ENCODE measurements around the gene IRS2. TPM values are rescaled to one million over a fixed set of nuclear protein-coding genes. Genes with fewer than 3 reads are reported as not detected.

The IRS2 gene
- total RNA-seq, 2 experiments from 2014 or later: 0.63 to 2.7 TPM

DNA sequence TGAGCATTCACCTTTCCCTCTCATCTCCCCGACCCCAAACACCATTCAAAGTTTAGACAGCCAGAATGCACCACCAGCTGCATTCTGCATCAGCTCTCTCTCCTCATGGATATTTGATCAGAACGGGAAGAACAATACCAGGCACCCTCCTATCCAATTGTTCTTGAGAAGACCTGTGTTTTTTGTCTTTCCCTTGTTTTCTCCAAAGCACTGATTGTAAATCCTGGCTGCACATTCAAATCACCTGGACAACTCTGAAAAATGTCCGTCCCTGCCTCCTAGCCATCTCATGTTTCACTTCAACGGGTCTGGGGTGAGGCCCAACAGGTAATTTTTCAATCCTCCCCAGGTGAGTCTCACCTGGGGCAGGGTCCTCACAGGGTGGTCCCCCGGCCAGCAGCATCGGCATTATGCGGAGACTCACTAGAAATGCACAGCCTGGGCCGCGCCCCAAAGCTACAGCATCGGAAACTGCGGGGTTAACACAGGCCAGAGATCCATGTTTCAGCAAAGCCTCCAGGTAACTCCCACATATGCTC lies 5.5 kb downstream of the IRS2 start:
- 0 out of 2 replicates have a peak overlapping the region, but pooled peaks have one; percentile 3 for H3K4me2 ChIP-seq (ENCODE audit: low read length)
- POLR2A ChIA-PET: interaction anchor here (0.6 kb wide), 1 partner anchor 243 kb away, joined by 7 read pairs; no protein-coding TSS in a partner anchor

DNA sequence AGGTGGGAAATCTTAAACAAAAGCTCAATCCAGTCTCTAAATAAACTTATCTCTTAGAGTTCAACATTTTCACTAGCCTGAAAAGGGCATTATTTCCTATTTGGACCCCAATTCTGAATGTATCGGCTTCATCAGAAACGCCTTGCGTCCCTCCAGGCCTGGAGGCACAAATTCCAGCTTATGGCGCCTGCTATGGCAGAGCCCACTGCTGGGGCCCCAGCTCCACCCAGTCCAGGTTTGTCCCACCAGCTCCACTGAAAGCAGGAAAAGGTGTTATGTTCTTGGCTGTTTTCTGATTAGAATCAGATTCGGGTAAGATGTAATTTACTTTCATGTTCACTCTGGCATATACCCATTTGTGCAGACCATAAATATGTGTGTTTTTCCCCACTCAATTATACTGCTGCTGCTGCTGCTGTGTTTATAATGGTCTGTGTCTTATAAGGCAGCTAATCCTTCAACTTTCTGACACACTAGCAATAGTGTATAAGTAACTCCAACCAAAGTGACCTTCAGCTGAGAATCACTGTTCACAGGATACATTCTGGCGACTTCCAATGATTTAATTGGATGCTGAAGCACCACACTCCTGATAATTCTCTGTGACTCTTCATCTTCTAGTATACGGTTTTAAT lies 6.4 kb downstream of the IRS2 start:
- intact Hi-C loops (cut with micrococcal nuclease; ENCODE audit: unreplicated experiment): loop anchor here (10.0 kb wide), 1 partner anchor 645 kb away; no protein-coding TSS in a partner anchor
- no peak overlapping the region for H3K4me3 ChIP-seq (ENCODE audit: low read depth, low read length, poor library complexity, severe bottlenecking)
- BruUV-seq (replicated peaks): no TSS peak

More for the DNA sequence above, 5.5 kb downstream of the IRS2 start:
- no peak for TF ChIP-seq EZH2phosphoT487 (IDR thresholded peaks at IDR 0.05; ENCODE audit: borderline replicate concordance, low read depth, low read length)
- TF ChIP-seq, protein P1, sequence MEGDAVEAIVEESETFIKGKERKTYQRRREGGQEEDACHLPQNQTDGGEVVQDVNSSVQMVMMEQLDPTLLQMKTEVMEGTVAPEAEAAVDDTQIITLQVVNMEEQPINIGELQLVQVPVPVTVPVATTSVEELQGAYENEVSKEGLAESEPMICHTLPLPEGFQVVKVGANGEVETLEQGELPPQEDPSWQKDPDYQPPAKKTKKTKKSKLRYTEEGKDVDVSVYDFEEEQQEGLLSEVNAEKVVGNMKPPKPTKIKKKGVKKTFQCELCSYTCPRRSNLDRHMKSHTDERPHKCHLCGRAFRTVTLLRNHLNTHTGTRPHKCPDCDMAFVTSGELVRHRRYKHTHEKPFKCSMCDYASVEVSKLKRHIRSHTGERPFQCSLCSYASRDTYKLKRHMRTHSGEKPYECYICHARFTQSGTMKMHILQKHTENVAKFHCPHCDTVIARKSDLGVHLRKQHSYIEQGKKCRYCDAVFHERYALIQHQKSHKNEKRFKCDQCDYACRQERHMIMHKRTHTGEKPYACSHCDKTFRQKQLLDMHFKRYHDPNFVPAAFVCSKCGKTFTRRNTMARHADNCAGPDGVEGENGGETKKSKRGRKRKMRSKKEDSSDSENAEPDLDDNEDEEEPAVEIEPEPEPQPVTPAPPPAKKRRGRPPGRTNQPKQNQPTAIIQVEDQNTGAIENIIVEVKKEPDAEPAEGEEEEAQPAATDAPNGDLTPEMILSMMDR (conservative IDR thresholded peaks at IDR 0.05; ENCODE audit: low read length): no peak
- no peak overlapping the region for H3K27ac ChIP-seq (ENCODE audit: low read depth, low read length, poor library complexity, severe bottlenecking)
- H3K4me1 ChIP-seq (ENCODE audit: insufficient read depth, low read length, poor library complexity, severe bottlenecking): peaks cover 5% of the 10 kb centered on the region
- intact Hi-C loops (cut with micrococcal nuclease; ENCODE audit: unreplicated experiment): loop anchor here (10.0 kb wide), 1 partner anchor 646 kb away; no protein-coding TSS in a partner anchor
- H3K9me3 ChIP-seq (ENCODE audit: low read length): no peaks in the 10 kb centered on the region
- CTCF ChIA-PET (ENCODE audit: unreplicated experiment): no interaction called here
- no peaks in the 10 kb centered on the region for H4K20me1 ChIP-seq (ENCODE audit: insufficient read depth, low read length)
- no peaks in the 10 kb centered on the region for H3K9me2 ChIP-seq (ENCODE audit: insufficient read depth, low read length)
- H2AFZ ChIP-seq (ENCODE audit: low read length): no peak overlapping the region
- no peaks in the 10 kb centered on the region for H3K79me2 ChIP-seq (ENCODE audit: insufficient read depth, low read depth, low read length)
- no TSS peak for BruUV-seq (replicated peaks)
- H3K36me3 ChIP-seq (ENCODE audit: insufficient read depth, low read length): no peaks in the 10 kb centered on the region
- H3K4me3 ChIP-seq (ENCODE audit: low read depth, low read length, poor library complexity, severe bottlenecking): no peak overlapping the region
- DNase-seq (ENCODE audit: low spot score): no peak

More for the DNA sequence above, 6.4 kb downstream of the IRS2 start:
- POLR2A ChIA-PET: no interaction called here
- Histone ChIP-seq H3K27ac (ENCODE audit: low read depth, low read length, poor library complexity, severe bottlenecking) (no peak overlapping the region), H3K36me3 (ENCODE audit: insufficient read depth, low read length) (no peaks in the 10 kb centered on the region), H3K9me2 (ENCODE audit: insufficient read depth, low read length) (no peaks in the 10 kb centered on the region), H3K4me1 (ENCODE audit: insufficient read depth, low read length, poor library complexity, severe bottlenecking) (peaks cover 5% of the 10 kb centered on the region), H3K9me3 (ENCODE audit: low read length) (no peaks in the 10 kb centered on the region), H3K79me2 (ENCODE audit: insufficient read depth, low read depth, low read length) (no peaks in the 10 kb centered on the region), H4K20me1 (ENCODE audit: insufficient read depth, low read length) (no peaks in the 10 kb centered on the region), H3K4me2 (ENCODE audit: low read length) (0 out of 2 replicates have a peak overlapping the region, but pooled peaks have one; percentile 36), H2AFZ (ENCODE audit: low read length) (no peak overlapping the region)
- TF ChIP-seq, protein P1 (conservative IDR thresholded peaks at IDR 0.05; ENCODE audit: low read length): no peak
- no peak for TF ChIP-seq EZH2phosphoT487 (IDR thresholded peaks at IDR 0.05; ENCODE audit: borderline replicate concordance, low read depth, low read length)
- DNase-seq (ENCODE audit: low spot score): no peak
- CTCF ChIA-PET (ENCODE audit: unreplicated experiment): no interaction called here

All from OCI-LY7 (cell line).